Lung (tissue), 12 donors: ENCODE results near the gene MYBPH. TPM values are rescaled to one million over a fixed set of nuclear protein-coding genes. Genes with fewer than 3 reads are reported as not detected.

Experiments
- ATAC-seq: fragments of 200-7000 bp; cut with Tn5 transposase; one replicate; pipeline ENCODE4 v1.9.1; 2020; ENCODE audit warnings: moderate number of reproducible peaks; ENCODE audit not compliant: insufficient read depth, low FRiP score
- DNase-seq, 3 donors: peaks; one replicate each; pipeline ENCODE4 v3.0.0-alpha.2; 2013 to 2017
- H3K27ac ChIP-seq, 2 donors: one replicate each; pipeline ENCODE4 v1.5.1; 2013; ENCODE audit warnings: mild to moderate bottlenecking in 2 of 2, moderate library complexity in 2 of 2, control low read depth in 1 of 2, inconsistent platforms in 1 of 2, low read depth in 1 of 2, low read length in 1 of 2
- H3K27me3 ChIP-seq, 3 donors: one replicate each; pipeline ENCODE4 v1.5.1; 2013; ENCODE audit warnings: low read length in 2 of 3; ENCODE audit not compliant: control insufficient read depth in 3 of 3, insufficient read depth in 3 of 3
- H3K36me3 ChIP-seq, 4 donors: one replicate each; pipeline ENCODE4 v1.5.1; 2013; ENCODE audit warnings: low read length in 4 of 4, mild to moderate bottlenecking in 1 of 4, moderate library complexity in 1 of 4; ENCODE audit not compliant: control insufficient read depth in 4 of 4, insufficient read depth in 4 of 4
- H3K4me1 ChIP-seq, 5 donors: one replicate each; pipeline ENCODE4 v1.5.1; 2013; ENCODE audit warnings: low read length in 5 of 5, mild to moderate bottlenecking in 2 of 5, moderate library complexity in 1 of 5; ENCODE audit not compliant: control insufficient read depth in 5 of 5, insufficient read depth in 5 of 5
- H3K4me3 ChIP-seq: one replicate; pipeline ENCODE4 v1.5.1; 2013; ENCODE audit warnings: mild to moderate bottlenecking, control low read depth, moderate library complexity
- H3K9ac ChIP-seq, 2 donors: one replicate each; pipeline ENCODE4 v1.5.1; 2013; ENCODE audit warnings: low read length in 2 of 2, control low read depth in 1 of 2; ENCODE audit not compliant: insufficient read depth in 1 of 2
- H3K9me3 ChIP-seq, 4 donors: one replicate each; pipeline ENCODE4 v1.5.1; 2013; ENCODE audit warnings: low read length in 3 of 4, mild to moderate bottlenecking in 1 of 4, moderate library complexity in 1 of 4; ENCODE audit not compliant: control insufficient read depth in 4 of 4, insufficient read depth in 3 of 4
- WGBS, 2 donors: extraction: QIAGEN DNeasy Blood & Tissue Kit; methylation state at CpG; one replicate each; pipeline ENCODE4 v1.1.7; 2013; 5-methylcytosine and 5-hydroxymethylcytosine counted together
- polyA plus RNA-seq, 2 donors: library from polyadenylated mRNA; stranded (reverse); fragments of 200-250 nt; gene quantifications; one replicate each; pipeline ENCODE4 v1.2.1, GENCODE V29; 2013
- total RNA-seq, 2 donors: library from RNA; depleted of rRNA in 1 of 2; stranded (reverse); fragments of >200 nt in 1 of 2; gene quantifications; one replicate each; pipeline ENCODE4 v1.2.1, GENCODE V29; 2014 to 2021
- TF ChIP-seq, protein P1 (sequence below): IDR thresholded peaks from 2 replicates; pipeline ENCODE4 v1.5.1; 2012; ENCODE audit warnings: mild to moderate bottlenecking; ENCODE audit errors: control extremely low read depth, extremely low read depth
- donor health status: control.
- donor health status: control.
- donor health status: Bipolar disorder and iron deficiency.
- donor health status: healthy.
- donor health status: DM: yes; HTN: yes; CAD: no.

The MYBPH gene
- total and polyA plus RNA-seq, 4 donors = 0.16 to 0.41 TPM; not detected in 2

DNA sequence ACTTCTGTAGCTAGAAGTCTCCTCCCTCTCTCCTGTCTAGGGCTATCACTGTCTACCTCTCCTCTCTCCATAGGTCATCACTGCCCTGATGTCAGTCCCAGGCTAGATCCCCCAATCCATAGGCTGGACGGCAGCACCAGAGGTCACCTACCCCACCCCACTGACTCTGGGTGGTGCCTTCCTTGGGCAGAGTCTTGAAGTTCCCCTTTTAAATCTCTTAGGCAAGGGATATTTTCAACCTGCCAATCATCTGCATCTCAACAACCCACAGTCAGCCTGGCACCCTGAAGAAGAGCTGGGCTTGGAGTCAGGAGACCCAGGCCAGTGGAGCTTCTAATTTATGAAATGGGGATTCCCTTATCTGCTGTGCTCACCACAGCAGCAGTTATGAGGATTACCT lies 13.2 kb downstream of the MYBPH start:
- 40 to 59% methylated on average over 1 of the region's 1 CpG for WGBS, 2 donors
- H3K27ac ChIP-seq = no peak overlapping the region
- ATAC-seq (no peak), DNase-seq (no peak)
- H3K36me3 ChIP-seq = no peaks in the 10 kb centered on the region
- no peak overlapping the region for H3K4me3 ChIP-seq
- H3K9me3 ChIP-seq = peaks cover 0 to 1% (median 0%) of the 10 kb centered on the region in 4 donors
- peaks cover 0 to 3% (median 0%) of the 10 kb centered on the region in 3 donors for H3K27me3 ChIP-seq
- TF ChIP-seq, protein P1, sequence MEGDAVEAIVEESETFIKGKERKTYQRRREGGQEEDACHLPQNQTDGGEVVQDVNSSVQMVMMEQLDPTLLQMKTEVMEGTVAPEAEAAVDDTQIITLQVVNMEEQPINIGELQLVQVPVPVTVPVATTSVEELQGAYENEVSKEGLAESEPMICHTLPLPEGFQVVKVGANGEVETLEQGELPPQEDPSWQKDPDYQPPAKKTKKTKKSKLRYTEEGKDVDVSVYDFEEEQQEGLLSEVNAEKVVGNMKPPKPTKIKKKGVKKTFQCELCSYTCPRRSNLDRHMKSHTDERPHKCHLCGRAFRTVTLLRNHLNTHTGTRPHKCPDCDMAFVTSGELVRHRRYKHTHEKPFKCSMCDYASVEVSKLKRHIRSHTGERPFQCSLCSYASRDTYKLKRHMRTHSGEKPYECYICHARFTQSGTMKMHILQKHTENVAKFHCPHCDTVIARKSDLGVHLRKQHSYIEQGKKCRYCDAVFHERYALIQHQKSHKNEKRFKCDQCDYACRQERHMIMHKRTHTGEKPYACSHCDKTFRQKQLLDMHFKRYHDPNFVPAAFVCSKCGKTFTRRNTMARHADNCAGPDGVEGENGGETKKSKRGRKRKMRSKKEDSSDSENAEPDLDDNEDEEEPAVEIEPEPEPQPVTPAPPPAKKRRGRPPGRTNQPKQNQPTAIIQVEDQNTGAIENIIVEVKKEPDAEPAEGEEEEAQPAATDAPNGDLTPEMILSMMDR = no peak
- H3K4me1 ChIP-seq = no peaks in the 10 kb centered on the region
- H3K9ac ChIP-seq = no peak overlapping the region

DNA sequence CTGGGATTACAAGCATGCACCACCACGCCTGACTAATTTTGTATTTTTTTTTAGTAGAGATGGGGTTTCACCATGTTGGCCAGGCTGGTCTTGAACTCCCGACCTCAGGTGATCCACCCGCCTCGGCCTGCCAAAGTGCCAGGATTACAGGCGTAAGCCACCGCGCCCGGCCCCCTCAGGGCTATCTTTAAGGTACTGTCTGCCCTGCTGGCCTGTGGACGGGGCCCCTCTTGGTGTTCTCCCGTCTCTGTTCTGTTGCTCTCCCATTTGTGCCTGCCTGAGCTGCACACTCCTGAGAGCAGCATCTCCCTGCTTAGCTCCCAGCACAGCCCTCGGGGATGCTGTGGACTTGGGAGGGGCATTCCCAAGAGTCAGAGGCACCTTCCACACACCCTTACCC lies 13.9 kb downstream of the MYBPH start:
- H3K27me3 ChIP-seq = peaks cover 0 to 3% (median 0%) of the 10 kb centered on the region in 3 donors
- TF ChIP-seq, protein P1 = no peak
- no peak overlapping the region for H3K4me3 ChIP-seq
- no peaks in the 10 kb centered on the region for H3K4me1 ChIP-seq
- ATAC-seq = no peak
- no peak overlapping the region for H3K27ac ChIP-seq
- H3K9me3 ChIP-seq = peaks cover 0 to 1% (median 0%) of the 10 kb centered on the region in 4 donors
- H3K9ac ChIP-seq = no peak overlapping the region
- 93 to 96% methylated on average over 11 of the region's 11 CpGs for WGBS, 2 donors
- H3K36me3 ChIP-seq = no peaks in the 10 kb centered on the region
- DNase-seq = no peak

DNA sequence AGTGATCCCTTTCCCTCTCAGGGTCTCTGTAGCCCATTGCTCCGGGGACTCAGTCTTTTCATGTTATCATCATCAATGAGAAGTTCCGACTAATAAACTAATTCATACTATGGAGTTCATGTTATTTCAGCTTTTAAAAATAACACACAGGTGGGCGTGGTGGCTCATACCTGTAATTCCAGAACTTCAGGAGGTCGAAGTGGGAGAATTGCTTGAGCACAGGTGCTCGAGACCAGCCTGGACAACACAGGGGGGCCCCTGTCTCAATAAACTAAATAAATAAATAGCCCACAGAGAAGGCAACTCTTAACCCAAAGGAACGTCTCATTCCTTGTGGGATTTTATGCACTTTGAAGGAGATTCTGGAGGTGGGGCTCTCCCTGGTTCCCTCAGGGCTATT lies 14.5 kb downstream of the MYBPH start:
- 62 to 77% methylated on average over 6 of the region's 6 CpGs for WGBS, 2 donors
- Histone ChIP-seq H3K27ac (no peak overlapping the region), H3K36me3 (no peaks in the 10 kb centered on the region), H3K27me3 (peaks cover 0 to 3% (median 0%) of the 10 kb centered on the region in 3 donors), H3K4me3 (no peak overlapping the region), H3K4me1 (no peaks in the 10 kb centered on the region), H3K9ac (no peak overlapping the region), H3K9me3 (peaks cover 0 to 1% (median 0%) of the 10 kb centered on the region in 4 donors)
- ATAC-seq = no peak
- DNase-seq = no peak
- TF ChIP-seq, protein P1 = no peak

DNA sequence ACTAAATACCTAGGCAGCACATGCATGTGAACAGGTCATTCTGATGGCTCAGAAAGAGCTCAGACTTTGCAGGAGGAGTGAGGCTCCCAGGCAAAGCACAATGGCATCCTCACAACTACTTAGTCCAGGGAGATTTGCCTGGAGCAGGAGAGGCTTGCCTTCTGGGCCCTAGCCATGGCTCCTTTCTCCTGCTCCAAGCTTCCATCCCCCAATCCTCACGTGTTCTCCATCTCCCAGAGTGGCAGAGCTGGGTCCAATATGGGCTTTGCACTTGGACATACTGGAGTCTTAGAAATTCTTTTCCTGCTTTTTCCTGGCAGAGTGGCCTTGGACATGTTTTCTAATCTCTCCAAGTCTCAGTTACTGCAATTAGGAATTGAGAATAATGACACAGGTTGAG lies 15.8 kb downstream of the MYBPH start:
- DNase-seq (no peak), ATAC-seq (no peak)
- Histone ChIP-seq H3K4me3 (no peak overlapping the region), H3K9ac (no peak overlapping the region), H3K9me3 (no peaks in the 10 kb centered on the region), H3K27ac (no peak overlapping the region), H3K36me3 (no peaks in the 10 kb centered on the region), H3K4me1 (no peaks in the 10 kb centered on the region), H3K27me3 (peaks cover 0 to 3% (median 0%) of the 10 kb centered on the region in 3 donors)
- WGBS, 2 donors = 76 to 82% methylated on average over 1 of the region's 1 CpG
- TF ChIP-seq, protein P1 = no peak
